DMS153 treated with DMSO at 0.1 percent for 48 hours (cell line): ENCODE measurements around the gene BMP6.

Source experiments
- DNase-seq: peaks from one replicate; lab custom pipeline; 2025; ENCODE audit not compliant: unreplicated experiment; lab: John Stamatoyannopoulos, UW

BMP6 gene

DNA sequence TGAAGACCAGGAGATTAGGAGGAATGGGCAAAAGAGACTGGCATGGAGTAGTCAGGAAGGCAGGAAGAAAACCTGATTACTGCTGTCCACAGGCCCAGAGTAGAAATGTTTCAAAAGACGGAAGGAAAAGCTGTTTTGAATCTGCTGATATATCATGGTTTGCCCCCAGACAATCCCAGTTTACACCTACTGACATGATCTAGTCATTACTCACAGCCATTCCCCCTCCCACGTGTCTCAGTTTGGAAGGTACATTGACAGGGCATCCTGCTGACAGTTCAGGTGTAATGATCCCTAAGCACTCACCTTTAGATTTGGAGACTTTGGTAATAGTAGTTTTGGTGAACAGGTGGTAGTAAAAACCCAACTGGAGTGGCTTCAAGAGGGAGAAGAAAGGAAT is 194.5 kb downstream of the BMP6 start:
- no peak for DNase-seq

DNA sequence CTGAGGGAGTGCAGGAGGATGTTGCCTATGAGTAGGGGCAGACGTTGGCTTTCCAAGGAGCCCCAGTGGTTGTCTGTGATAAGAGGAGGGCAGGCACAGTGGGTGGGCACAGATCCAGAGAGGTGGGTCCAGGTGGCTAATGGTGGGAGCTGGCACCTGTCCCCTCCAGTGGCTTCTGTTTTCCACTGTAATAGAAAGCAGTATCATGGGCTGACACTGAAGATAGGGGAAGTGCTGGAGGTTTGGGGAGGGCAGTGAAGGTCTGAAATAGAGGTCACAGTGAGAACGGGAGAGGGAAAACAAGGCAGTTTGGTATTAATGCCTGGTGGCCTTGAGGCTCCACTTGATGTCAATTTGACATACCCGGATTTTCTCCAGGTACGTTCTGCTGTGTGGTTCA is 195.1 kb downstream of the BMP6 start:
- DNase-seq = no peak

DNA sequence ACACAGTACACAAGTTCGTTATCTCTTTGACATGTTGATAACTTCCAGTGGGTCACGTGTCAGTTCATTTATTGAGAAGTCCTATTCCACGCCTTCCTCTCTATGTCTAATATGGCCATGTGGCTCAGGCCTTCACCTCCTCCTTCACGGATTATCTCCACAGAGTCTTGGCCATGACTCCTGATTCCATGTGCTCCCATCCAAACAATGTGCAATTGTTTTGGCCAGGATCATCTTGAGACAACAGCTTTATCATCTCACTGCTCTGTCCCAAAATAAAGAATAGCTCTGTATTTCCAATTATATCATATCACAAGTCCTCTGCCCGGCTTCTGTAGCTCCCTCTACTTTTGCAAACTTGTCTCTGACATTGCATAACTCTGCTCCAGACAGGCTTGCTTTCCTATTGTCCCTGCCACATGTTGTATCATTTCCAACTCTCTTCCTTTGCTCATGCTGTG is 195.8 kb downstream of the BMP6 start:
- no peak for DNase-seq

DNA sequence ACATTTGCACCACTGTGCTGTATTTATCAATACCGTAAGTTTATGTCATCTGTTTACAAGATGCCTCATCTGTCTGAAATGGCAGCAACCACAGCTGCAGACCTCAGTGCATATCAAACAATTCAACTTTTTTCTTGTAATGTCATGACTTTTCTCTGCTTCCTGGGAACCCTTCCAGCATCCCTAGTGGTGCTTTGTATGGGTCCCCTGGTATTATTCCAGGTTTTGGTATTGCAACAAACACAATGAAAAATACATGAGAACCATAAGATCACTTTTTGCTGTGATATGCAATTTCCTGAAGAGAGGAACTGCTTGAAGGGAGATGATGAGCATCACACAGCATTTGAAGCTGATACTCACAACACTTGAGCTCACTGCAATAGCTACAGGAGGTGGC is 196.7 kb downstream of the BMP6 start:
- no peak for DNase-seq

DNA sequence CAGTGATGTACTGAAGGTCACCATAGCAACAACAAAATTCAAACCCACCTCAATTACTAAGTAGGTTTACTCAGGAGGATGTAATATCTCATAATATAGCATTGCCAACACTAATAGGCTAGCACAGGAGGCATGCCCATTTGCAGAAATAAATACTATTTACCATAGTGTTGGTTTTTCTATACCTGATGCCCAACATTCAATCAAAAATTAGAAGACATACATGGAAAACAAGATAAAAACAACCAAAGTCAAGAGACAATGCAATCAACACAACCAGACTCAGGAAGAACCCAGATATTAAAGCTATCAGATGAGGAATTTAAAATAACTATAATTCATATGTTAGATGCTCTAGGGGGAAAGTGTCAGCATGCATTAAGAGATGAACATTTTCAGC is 199.0 kb downstream of the BMP6 start:
- no peak for DNase-seq
